ENCODE results near the gene FAM167B. TPM values are rescaled to one million over a fixed set of nuclear protein-coding genes. Genes with fewer than 3 reads are reported as not detected.

Gene FAM167B
- polyA plus RNA-seq (ENCODE audit: insufficient read length in 12 of 12) = 1 to 10 TPM in 10 of 12 donors, not detected in 2; 3.2 to 5.1 (median 3.8) TPM
- long read RNA-seq, donor 1, partial matches to known transcripts = 6 of 9 reads
- long read RNA-seq, donor 1, other reads (novel, unspliced or antisense) = 0 of 9 reads
- long read RNA-seq, donor 2, partial matches to known transcripts = 0 of 1 reads
- long read RNA-seq, donor 2, other reads (novel, unspliced or antisense) = 0 of 1 reads
- long read RNA-seq, donor 3, partial matches to known transcripts = 0 of 1 reads
- long read RNA-seq, donor 3, other reads (novel, unspliced or antisense) = 0 of 1 reads
- long read RNA-seq, donor 4, partial matches to known transcripts = 0 of 3 reads
- long read RNA-seq, donor 4, other reads (novel, unspliced or antisense) = 0 of 3 reads
- long read RNA-seq, donor 5, partial matches to known transcripts = 0 of 4 reads
- long read RNA-seq, donor 5, other reads (novel, unspliced or antisense) = 0 of 4 reads
- long read RNA-seq, donor 6, partial matches to known transcripts = 0 of 2 reads
- long read RNA-seq, donor 6, other reads (novel, unspliced or antisense) = 0 of 2 reads
- long read RNA-seq, donor 7, partial matches to known transcripts = 0 of 2 reads
- long read RNA-seq, donor 7, other reads (novel, unspliced or antisense) = 0 of 2 reads
- long read RNA-seq, donor 8, partial matches to known transcripts = 0 of 1 reads
- long read RNA-seq, donor 8, other reads (novel, unspliced or antisense) = 0 of 1 reads
- long read RNA-seq, donor 9 = 0 reads
- long read RNA-seq, donor 10, partial matches to known transcripts = 0 of 3 reads
- long read RNA-seq, donor 10, other reads (novel, unspliced or antisense) = 0 of 3 reads
- long read RNA-seq, donor 11, partial matches to known transcripts = 0 of 3 reads
- long read RNA-seq, donor 11, other reads (novel, unspliced or antisense) = 0 of 3 reads

DNA sequence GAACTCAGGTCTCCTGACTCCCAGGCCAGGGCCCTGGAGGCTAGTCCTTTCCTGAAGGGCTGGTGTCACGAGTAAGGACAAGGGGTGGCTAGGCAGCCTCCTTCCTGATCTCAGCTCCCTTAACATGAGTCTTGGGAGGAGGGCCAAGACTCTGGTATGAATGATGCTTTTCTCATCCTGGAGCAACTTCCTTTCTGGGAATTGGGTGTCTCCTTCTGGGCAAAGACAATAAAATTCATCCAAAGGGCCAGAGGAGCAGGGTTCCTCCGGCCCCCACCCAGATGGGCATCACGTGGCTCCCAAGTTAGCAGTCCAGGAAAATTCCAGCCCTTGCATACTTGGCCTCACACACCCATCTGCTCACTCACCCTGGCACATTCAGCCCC lies at the start of gene FAM167B:
Gene FAM167B (plus strand): TSS at position 335 of the 386 bp plus-strand sequence. CDS start 200 bp downstream, outside the sequence.
- no peak for DNase-seq

DNA sequence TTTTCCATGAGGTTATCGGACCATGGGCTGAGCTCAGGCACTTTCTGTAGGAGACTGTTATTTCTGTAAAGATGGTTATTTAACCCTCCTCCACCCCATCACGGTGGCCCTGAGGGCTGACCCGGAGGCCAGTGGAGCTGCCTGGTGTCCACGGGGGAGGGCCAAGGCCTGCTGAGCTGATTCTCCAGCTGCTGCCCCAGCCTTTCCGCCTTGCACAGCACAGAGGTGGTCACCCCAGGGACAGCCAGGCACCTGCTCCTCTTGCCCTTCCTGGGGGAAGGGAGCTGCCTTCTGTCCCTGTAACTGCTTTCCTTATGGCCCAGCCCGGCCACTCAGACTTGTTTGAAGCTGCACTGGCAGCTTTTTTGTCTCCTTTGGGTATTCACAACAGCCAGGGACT lies 49.2 kb upstream of the FAM167B start:
- DNase-seq = no peak

GRCh38 chr1:32198237-32199042 lies 48.6 kb upstream of the FAM167B start:
- DNase-seq = no peak

DNA sequence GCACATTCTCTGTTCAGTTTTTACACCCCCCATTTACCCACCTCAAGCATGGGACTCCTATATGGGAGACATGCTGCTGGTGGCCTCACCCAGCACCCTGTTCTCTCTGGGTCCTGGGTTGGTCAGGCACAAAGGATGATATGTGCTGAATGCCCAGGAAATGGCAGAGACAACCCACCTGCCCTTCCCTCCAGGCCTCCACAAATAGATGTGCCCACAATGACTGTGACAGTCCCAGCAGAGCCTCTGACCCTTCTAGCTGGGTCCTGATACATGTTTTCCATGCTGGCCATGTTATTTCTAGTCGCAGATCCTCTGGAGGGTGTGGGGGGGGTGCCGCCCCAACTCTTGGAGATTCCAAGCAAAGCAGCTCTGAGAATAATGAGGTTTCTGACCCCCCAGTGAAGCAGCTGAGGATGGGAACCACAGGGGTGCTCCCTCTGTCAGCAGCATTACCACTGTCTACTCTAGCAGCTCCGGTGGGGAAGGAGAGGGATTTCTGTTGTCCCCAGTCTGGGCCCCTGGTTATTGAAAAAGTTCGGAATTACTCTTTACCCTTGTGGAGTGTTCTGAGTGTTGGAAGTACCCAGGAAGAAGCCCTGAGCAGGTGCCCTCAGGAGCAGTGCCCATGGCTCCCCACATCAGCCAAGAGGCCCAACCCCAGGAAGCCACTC lies 47.8 kb upstream of the FAM167B start:
- no peak for DNase-seq

DNA sequence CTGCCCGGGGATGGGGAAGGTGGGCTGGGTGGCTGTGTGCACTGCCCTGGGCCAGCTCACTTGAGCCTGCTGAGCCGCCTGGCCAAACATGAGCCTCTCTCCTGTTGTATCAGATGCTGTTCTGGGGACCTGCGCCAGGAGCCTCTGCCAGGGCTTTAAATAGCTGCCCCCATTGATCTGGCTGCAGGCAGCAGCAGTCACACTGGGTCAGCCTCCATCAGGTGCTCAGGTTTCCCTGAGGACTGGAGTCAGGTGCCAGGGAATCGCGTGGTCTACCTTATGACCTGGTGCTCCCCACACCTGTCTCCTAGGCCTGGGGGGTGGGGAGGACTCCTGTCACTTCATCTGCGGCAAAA lies 47.3 kb upstream of the FAM167B start:
- DNase-seq = no peak

GRCh38 chr1:32200226-32201010 lies 46.6 kb upstream of the FAM167B start, which contains the start of gene CCDC28B:
CCDC28B (plus strand) TSS chr1:32200595; CDS start chr1:32201936, 1,341 bp downstream.
- DNase-seq = peak; percentile 85

DNA sequence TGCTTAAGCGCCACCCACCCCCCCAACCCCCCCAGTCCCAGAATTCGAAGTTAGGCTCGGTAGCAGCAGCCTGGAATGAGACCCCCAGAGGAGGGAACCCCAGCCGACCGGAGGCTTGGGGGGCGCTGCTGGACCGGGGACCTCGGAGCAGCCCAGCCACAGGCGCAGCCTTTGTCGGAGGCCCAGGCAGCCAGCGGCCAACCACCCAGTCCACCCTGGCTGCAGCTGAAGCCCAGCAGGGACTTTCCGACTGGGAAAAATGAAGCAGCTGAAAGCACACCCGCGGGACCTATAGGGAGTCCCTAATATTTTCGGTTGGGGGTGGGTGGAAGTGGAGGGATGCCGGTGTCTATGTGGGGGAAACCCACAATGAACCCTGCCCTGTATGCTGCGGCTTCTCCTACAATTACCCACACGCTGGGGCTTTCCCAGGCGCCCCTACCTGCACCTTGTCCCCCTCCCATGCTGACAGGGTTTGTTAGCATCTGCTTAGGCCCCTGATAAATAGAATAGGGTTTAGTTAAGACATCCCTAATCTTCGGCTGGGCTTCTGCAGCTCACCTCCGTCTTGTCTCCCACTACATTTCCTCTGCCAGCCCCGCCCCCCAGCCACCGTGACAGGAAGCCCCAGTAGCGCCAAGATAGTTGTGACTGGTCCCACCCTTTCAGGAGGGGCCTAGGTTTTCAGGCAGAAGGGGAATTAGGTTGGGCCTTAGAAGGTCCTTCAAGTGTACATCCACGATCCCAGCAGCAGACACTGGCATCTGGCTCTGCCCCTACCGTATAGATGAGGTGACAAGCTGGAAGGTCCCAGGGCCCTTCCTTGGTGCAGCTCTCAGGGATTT lies 45.8 kb upstream of the FAM167B start:
- peak; percentile 67 for DNase-seq

DNA sequence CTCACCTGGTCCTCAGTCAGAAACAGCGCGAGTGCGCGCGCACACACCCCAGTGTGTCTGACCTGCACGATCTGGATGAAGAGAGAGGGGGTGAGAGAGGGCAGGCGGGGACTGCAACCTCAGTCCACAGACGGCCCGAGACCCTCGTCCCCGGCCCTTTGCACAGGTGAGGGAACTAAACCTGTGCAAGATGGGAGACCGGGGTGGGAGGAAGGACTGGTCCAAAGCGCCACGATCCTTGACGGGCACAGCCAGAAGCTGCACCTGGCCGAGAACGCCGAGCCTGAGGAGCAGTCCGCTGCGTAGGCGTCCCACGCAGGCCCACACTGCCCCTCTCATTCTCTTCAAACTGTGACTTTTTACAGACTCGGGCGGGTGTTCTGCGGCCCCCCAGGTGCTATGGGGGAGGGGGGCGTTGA lies 42.1 kb upstream of the FAM167B start:
- no peak for DNase-seq

DNA sequence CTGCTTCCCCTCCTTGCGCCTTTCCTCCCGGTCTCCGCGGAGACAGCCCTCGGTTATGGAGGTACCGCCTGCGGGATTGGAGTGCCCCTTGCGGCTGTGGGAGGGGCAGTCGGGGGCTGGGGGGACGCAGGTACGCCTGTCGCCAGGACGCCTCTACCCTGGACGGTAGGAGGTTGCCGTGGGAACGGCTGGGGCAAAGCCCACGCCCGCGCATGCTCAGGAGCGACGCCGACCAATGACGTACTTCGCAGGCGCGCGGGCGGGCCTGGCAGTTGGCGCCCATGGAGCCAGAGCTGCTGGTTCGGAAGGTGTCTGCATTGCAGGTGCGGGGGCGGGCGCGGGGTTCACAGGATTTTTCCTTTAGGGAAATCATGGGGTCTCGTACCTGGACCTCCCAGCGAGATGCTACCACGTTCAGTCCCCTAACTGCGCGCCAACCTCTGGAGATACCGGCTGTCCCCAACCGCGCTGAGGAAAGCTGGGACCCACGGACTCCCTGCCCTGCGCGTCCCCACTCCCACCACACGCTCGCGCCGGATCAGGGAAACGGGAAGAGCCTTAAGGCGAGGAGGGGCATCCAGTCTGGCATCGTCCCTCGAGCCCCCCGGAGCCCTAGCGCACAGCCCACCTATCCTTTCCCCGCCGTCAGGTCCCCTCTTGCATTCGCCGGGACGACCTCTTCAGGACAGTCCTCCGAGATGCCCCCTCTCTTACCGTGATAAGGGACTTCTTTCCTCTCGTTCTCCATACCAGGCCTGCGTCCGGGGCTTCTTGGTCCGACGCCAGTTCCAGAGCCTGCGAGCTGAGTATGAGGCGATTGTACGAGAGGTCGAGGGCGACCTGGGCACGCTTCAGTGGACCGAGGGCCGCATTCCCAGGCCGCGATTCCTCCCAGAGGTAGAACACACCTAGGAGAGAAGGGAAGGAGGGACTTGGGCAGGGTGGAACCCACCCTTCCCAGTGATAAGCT lies 41.3 kb upstream of the FAM167B start, which contains the start of gene IQCC:
Gene IQCC (plus strand): TSS at position 271 of the 970 bp plus-strand sequence. CDS start 11 bp downstream, at position 282.
- DNase-seq = peak; percentile 88

- no peak for DNase-seq
These were observed 38.6 kb upstream of the FAM167B start for GRCh38 chr1:32208469-32208868.

- no peak for DNase-seq
These were observed 38.1 kb upstream of the FAM167B start, which contains the start of gene DCDC2B for GRCh38 chr1:32208891-32209328. DCDC2B (plus strand) TSS chr1:32209089; CDS start chr1:32209094, 5 bp downstream.

GRCh38 chr1:32215629-32216480 lies 31.2 kb upstream of the FAM167B start:
- peak; percentile 46 for DNase-seq

DNA sequence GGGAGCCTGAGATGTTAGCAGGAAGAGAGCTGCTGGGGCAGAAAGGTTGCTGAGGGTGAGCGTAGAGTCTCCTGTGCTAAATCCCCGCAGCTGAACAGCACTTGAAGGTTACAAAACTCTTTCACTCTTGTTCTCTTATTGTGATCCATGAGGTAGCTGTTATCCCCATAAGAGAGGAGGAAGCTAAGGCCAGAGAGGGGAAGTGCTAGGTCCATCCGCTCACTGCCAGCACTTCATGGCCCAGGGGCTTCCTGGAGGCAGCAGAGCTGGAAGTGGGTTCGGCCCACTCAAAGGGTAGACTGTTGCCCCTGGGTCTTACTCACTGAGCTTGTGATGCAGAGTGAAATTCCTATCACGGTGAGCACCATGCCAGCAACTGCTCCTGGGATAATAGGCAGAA lies 30.5 kb upstream of the FAM167B start:
- no peak for DNase-seq

DNA sequence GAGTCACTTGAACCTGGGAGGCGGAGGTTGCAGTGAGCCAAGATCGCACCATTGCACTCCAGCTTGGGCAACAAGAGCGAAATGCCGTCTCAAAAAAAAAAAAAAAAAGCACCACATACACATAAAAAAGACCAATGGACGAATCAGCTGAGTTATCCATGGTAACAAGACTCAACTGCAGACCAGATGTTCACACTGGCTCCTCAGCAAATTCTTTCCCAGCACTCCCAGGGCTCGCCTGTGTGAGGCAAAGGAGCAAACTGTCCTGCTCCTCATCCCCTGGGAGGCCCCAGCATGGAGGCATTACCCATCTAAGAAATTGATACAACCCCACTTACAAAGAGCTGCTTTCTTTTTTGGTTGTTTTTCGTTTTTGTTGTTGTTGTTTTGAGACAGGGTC lies 28.0 kb upstream of the FAM167B start:
- no peak for DNase-seq

GRCh38 chr1:32220746-32221580 lies 26.1 kb upstream of the FAM167B start:
- DNase-seq = no peak

DNA sequence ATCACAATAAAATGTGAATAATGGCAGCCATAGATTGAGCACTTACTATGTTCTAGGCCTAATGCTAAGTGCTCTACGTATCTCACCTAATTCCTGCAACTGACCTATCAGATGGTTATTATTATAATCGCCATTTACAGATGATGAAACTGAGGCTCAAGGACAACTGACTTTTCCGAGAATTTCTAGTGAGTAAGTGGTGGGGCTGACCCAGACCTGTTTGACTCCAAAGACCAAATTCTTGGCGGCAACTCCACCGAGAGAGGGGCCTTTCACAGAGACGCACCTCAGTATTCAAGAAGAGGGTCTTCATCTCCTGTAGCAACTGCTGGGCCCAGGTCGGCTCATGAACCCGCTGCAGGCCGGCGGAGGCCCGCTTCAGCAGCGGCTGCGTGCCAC lies 25.4 kb upstream of the FAM167B start:
- DNase-seq = no peak
